ENCODE measurements around the gene SDCCAG8.

DNA sequence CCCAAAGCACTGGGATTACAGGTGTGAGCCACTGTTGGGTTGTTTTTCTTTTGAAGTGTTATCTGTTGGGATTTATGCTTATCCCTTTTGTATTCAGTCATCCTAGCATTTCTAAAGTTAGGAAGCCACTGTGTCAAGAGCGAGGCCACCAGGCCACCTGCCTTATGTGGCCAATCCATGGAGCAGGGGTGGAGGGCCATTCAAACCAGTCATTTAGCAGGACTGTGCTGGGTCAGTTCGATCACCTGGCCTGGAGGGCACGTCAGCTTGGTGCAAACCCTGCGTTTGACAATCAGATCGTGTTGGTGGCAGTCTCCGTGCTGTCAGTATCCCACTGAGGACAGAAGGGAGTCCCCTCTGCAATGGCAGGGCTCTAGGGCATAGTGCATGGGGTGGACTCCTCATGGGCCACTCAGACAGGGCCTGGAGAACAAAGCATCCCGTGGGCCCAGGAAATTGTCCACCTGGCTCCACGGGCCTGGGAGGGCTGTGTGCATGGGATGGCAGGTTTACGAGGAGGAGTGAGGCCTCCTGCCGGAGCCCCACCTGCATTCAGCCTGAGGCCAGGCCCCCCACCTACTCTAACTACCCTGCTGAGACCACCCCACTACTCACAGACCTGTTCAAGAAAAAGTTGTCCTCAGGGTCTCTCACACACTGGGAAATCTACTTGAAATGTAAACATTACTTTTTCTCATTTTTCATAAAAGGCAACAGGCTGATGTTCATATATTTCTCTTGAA is 242.3 kb downstream of the SDCCAG8 start:
- TF ChIP-seq, protein P1, sequence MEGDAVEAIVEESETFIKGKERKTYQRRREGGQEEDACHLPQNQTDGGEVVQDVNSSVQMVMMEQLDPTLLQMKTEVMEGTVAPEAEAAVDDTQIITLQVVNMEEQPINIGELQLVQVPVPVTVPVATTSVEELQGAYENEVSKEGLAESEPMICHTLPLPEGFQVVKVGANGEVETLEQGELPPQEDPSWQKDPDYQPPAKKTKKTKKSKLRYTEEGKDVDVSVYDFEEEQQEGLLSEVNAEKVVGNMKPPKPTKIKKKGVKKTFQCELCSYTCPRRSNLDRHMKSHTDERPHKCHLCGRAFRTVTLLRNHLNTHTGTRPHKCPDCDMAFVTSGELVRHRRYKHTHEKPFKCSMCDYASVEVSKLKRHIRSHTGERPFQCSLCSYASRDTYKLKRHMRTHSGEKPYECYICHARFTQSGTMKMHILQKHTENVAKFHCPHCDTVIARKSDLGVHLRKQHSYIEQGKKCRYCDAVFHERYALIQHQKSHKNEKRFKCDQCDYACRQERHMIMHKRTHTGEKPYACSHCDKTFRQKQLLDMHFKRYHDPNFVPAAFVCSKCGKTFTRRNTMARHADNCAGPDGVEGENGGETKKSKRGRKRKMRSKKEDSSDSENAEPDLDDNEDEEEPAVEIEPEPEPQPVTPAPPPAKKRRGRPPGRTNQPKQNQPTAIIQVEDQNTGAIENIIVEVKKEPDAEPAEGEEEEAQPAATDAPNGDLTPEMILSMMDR (IDR thresholded peaks at IDR 0.05): no peak
- TF ChIP-seq EP300 (IDR thresholded peaks at IDR 0.05) (no peak), POLR2A (IDR thresholded peaks at IDR 0.05) (no peak)

Measured in gastroesophageal sphincter (tissue), 3 donors.